ENCODE results near the gene IMMP1L.

The IMMP1L gene

DNA sequence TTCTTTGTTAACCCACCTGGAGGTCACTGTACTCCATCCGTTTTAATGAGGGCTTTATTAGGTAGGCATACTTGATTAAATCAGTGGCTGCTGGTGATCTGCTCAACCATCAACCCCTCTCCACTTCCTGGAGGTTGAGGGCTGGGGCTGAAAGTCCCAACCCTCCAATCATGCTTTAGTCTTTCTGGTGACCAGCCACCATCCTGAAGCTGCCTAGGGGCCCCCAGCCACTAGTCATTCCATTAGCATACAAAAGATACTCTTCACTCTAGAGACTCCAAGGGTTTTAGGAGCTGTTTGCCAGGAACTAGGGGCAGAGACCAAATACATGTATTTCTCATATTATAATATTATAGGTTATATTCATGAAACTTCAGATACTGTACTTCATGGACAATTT, 126.3 kb downstream of the IMMP1L start:
- no peak overlapping the region for H3K4me2 ChIP-seq (ENCODE audit: low read depth, low read length)
- H2AFZ ChIP-seq (ENCODE audit: low read length): no peak overlapping the region
- H3K27ac ChIP-seq (ENCODE audit: low read length): no peak overlapping the region
- H3K79me2 ChIP-seq (ENCODE audit: low read length): no peaks in the 10 kb centered on the region
- H3K4me3 ChIP-seq (ENCODE audit: low read length): no peak overlapping the region
- H3K36me3 ChIP-seq (replicated peaks; ENCODE audit: insufficient read depth, low read length): no peaks in the 10 kb centered on the region
- H3K9me3 ChIP-seq (replicated peaks; ENCODE audit: insufficient read depth, low read length): no peaks in the 10 kb centered on the region
- no peaks in the 10 kb centered on the region for H3K4me1 ChIP-seq (ENCODE audit: low read length)
- TF ChIP-seq EZH2phosphoT487 (IDR thresholded peaks at IDR 0.05; ENCODE audit: low read length) (no peak), EZH2 (optimal IDR thresholded peaks at IDR 0.05; ENCODE audit: low read depth, low read length) (no peak)
- TF ChIP-seq, protein P1, sequence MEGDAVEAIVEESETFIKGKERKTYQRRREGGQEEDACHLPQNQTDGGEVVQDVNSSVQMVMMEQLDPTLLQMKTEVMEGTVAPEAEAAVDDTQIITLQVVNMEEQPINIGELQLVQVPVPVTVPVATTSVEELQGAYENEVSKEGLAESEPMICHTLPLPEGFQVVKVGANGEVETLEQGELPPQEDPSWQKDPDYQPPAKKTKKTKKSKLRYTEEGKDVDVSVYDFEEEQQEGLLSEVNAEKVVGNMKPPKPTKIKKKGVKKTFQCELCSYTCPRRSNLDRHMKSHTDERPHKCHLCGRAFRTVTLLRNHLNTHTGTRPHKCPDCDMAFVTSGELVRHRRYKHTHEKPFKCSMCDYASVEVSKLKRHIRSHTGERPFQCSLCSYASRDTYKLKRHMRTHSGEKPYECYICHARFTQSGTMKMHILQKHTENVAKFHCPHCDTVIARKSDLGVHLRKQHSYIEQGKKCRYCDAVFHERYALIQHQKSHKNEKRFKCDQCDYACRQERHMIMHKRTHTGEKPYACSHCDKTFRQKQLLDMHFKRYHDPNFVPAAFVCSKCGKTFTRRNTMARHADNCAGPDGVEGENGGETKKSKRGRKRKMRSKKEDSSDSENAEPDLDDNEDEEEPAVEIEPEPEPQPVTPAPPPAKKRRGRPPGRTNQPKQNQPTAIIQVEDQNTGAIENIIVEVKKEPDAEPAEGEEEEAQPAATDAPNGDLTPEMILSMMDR (IDR thresholded peaks at IDR 0.05; ENCODE audit: low read length): no peak
- H3F3A ChIP-seq (ENCODE audit: insufficient read depth, low read length): no peaks in the 10 kb centered on the region
- DNase-seq: no peak
- no peaks in the 10 kb centered on the region for H3K27me3 ChIP-seq (replicated peaks; ENCODE audit: insufficient read depth, low read length)
- no peak overlapping the region for H3K9ac ChIP-seq (ENCODE audit: low read length)
- no peaks in the 10 kb centered on the region for H3K9me2 ChIP-seq (replicated peaks; ENCODE audit: insufficient read depth, low read length)
- H4K20me1 ChIP-seq (ENCODE audit: insufficient read depth, low read length): no peaks in the 10 kb centered on the region
